Endodermal cell (in vitro differentiated cells): ENCODE data around the gene PGS1. TPM values are rescaled to one million over a fixed set of nuclear protein-coding genes. Genes with fewer than 3 reads are reported as not detected.
A peak's percentile ranks its signal among the peaks of the same experiment; 100 is the strongest.

Source experiments
- DNase-seq: peaks from one replicate; pipeline ENCODE4 v3.0.0-alpha.2; 2017
- H3K27ac ChIP-seq: 2 replicates; pipeline ENCODE4 v1.5.1; 2013; ENCODE audit warnings: mild to moderate bottlenecking, low read depth, low read length, moderate library complexity
- H3K27me3 ChIP-seq: 2 replicates; pipeline ENCODE4 v1.6.1; 2013; ENCODE audit warnings: mild to moderate bottlenecking, low read length, moderate library complexity; ENCODE audit not compliant: insufficient read depth, control insufficient read depth, poor library complexity, severe bottlenecking
- H3K36me3 ChIP-seq: 2 replicates; pipeline ENCODE4 v1.7.0; 2013; ENCODE audit warnings: mild to moderate bottlenecking, low read length, moderate library complexity; ENCODE audit not compliant: control insufficient read depth, insufficient read depth
- H3K4me1 ChIP-seq: one replicate; pipeline ENCODE4 v1.7.0; 2013; ENCODE audit warnings: low read length; ENCODE audit not compliant: control insufficient read depth, insufficient read depth
- H3K4me3 ChIP-seq: 2 replicates; pipeline ENCODE4 v1.5.1; 2013; ENCODE audit warnings: mild to moderate bottlenecking, low read length, moderate library complexity
- H3K9ac ChIP-seq: 2 replicates; pipeline ENCODE4 v1.6.1; 2013; ENCODE audit warnings: mild to moderate bottlenecking, low read length, moderate library complexity; ENCODE audit not compliant: poor library complexity, severe bottlenecking; ENCODE audit errors: extremely low read depth
- H3K9me3 ChIP-seq: 2 replicates; pipeline ENCODE4 v1.6.1; 2013; ENCODE audit warnings: mild to moderate bottlenecking, low read length, moderate library complexity; ENCODE audit not compliant: control insufficient read depth
- H3K27ac Mint-ChIP-seq: 2 replicates; pipeline ENCODE4 v1.8.0; 2020; ENCODE audit warnings: mixed read lengths
- H3K27me3 Mint-ChIP-seq: 2 replicates; pipeline ENCODE4 v1.8.0; 2021; ENCODE audit warnings: mild to moderate bottlenecking, mixed read lengths; ENCODE audit not compliant: insufficient read depth
- H3K36me3 Mint-ChIP-seq: 2 replicates; pipeline ENCODE4 v1.8.0; 2020; ENCODE audit warnings: low read depth, mixed read lengths
- H3K4me1 Mint-ChIP-seq: 2 replicates; pipeline ENCODE4 v1.8.0; 2020; ENCODE audit warnings: mixed read lengths
- H3K4me3 Mint-ChIP-seq: 2 replicates; pipeline ENCODE4 v1.8.0; 2020; ENCODE audit warnings: mild to moderate bottlenecking, moderate library complexity, mixed read lengths
- H3K9me3 Mint-ChIP-seq: 2 replicates; pipeline ENCODE4 v1.8.0; 2020; ENCODE audit warnings: mild to moderate bottlenecking, mixed read lengths
- WGBS, 2 experiments: methylation state at CpG; one replicate each; pipeline versions ENCODE4 v1.1.5 to v1.1.7; 2013; ENCODE audit warnings: missing lambda C conversion rate in 2 of 2, mixed read lengths in 1 of 2; ENCODE audit not compliant: insufficient coverage in 1 of 2, insufficient read length in 1 of 2; 5-methylcytosine and 5-hydroxymethylcytosine counted together
- total RNA-seq, 2 donors: library from RNA; stranded (reverse); fragmentation: NEBNext Ultra II Directional in 1 of 2; extraction: Animal tissue kit (Norgen Biotek cat#: 25700) in 1 of 2; gene quantifications; 2 replicates in 1 of 2; 3 replicates in 1 of 2; pipeline ENCODE4 v1.2.1, GENCODE V29; 2021
- TF ChIP-seq, protein P1 (sequence below): fragments of 200-600 bp; sonication (generic); conservative IDR thresholded peaks from 2 replicates; pipeline ENCODE4 v1.5.0; 2021; ENCODE audit warnings: antibody characterized with exemption, mild to moderate bottlenecking

PGS1 gene
- total RNA-seq, 2 donors from 2014 or later, result 57.1 to 58.2 TPM

DNA sequence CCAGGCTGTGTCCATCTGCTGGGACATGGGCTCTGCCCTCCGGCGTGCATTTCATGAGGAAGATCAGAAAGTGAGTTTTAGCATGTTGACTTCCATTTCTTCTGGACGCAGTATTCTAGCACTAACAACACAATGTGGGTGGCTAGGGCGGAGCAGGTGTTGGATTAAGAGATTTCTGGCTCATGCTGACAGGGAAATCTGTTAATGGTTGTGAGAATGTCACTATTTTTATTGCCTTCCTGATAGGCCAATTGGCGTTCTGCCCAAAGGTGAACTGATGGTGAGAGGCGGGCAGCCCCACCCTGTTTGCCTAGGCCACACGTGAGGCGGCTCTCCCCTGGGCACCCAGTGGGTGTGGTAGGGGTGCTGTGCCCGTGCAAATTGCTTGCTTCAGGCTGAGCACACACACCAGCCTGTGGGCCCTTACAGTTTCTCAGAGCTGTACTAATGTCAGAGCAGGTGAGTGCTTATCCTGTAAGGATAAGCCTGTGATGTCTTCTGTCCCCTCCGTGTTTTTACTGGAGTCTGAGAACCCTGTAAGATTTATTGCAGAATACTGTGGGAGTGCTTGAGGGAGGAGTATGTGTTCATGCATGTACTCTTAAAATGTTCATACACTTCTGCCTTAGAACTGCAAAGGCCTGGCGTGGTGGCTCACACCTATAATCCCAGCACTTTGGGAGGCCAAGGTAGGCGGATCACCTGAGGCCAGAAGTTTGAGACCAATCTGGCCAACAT, 30.9 kb downstream of the PGS1 start:
- DNase-seq, result no peak
- Histone ChIP-seq H3K9ac (no peak overlapping the region), H3K36me3 (peaks cover 64% of the 10 kb centered on the region), H3K4me3 (no peak overlapping the region), H3K9me3 (no peaks in the 10 kb centered on the region), H3K4me1 (peaks cover 6% of the 10 kb centered on the region), H3K27ac (no peak overlapping the region), H3K27me3 (no peaks in the 10 kb centered on the region)
- 91 to 94% methylated on average over 7 to 12 of the region's 12 CpGs for WGBS, 2 experiments
- no peaks in the 10 kb centered on the region for H3K27me3 Mint-ChIP-seq
- H3K4me3 Mint-ChIP-seq, result no peak overlapping the region
- H3K27ac Mint-ChIP-seq, result no peak overlapping the region
- H3K4me1 Mint-ChIP-seq, result peaks cover 19% of the 10 kb centered on the region
- H3K36me3 Mint-ChIP-seq, result peaks cover 42% of the 10 kb centered on the region
- H3K9me3 Mint-ChIP-seq, result no peaks in the 10 kb centered on the region
- TF ChIP-seq, protein P1, sequence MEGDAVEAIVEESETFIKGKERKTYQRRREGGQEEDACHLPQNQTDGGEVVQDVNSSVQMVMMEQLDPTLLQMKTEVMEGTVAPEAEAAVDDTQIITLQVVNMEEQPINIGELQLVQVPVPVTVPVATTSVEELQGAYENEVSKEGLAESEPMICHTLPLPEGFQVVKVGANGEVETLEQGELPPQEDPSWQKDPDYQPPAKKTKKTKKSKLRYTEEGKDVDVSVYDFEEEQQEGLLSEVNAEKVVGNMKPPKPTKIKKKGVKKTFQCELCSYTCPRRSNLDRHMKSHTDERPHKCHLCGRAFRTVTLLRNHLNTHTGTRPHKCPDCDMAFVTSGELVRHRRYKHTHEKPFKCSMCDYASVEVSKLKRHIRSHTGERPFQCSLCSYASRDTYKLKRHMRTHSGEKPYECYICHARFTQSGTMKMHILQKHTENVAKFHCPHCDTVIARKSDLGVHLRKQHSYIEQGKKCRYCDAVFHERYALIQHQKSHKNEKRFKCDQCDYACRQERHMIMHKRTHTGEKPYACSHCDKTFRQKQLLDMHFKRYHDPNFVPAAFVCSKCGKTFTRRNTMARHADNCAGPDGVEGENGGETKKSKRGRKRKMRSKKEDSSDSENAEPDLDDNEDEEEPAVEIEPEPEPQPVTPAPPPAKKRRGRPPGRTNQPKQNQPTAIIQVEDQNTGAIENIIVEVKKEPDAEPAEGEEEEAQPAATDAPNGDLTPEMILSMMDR, result no peak

DNA sequence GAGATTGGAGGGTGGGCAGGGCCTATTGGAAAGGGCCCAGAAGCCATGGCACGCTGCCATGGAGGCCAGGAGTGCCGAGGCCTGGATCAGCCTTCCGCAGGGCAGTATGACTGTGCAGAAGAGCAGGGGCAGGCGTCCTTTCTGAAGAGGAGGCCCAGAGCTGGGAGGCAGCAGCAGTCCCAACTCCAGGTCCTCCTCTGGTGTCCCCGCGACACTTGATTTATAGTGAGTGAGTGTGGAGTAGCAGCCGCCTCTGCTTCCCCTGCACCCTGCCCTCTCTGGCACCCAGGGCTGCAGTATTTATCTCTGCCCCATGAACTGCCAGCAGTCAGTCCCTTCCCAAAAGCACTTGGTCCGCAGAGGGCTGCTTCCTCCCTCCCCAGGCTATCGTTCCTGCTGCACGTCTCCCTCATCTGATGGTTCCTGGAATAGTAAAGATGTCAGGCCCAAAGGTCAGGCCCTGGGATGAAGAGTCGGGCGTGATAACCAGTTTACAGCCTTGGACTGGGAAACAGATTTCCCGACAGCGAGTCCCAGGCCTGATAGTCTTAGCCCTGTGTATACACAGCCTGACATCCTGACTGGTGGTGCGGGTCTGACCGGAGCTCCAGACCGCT, 32.9 kb downstream of the PGS1 start:
- no peak for DNase-seq
- Histone ChIP-seq H3K4me3 (no peak overlapping the region), H3K27ac (no peak overlapping the region), H3K9me3 (no peaks in the 10 kb centered on the region), H3K9ac (no peak overlapping the region), H3K4me1 (peaks cover 6% of the 10 kb centered on the region), H3K27me3 (no peaks in the 10 kb centered on the region), H3K36me3 (peaks cover 59% of the 10 kb centered on the region)
- Mint-ChIP-seq H3K27me3 (no peaks in the 10 kb centered on the region), H3K4me1 (peaks cover 19% of the 10 kb centered on the region), H3K9me3 (no peaks in the 10 kb centered on the region), H3K4me3 (no peak overlapping the region), H3K36me3 (peaks cover 34% of the 10 kb centered on the region), H3K27ac (peak overlapping the region; percentile 74)
- TF ChIP-seq, protein P1, result no peak
- 89 to 94% methylated on average over 6 to 17 of the region's 17 CpGs for WGBS, 2 experiments

DNA sequence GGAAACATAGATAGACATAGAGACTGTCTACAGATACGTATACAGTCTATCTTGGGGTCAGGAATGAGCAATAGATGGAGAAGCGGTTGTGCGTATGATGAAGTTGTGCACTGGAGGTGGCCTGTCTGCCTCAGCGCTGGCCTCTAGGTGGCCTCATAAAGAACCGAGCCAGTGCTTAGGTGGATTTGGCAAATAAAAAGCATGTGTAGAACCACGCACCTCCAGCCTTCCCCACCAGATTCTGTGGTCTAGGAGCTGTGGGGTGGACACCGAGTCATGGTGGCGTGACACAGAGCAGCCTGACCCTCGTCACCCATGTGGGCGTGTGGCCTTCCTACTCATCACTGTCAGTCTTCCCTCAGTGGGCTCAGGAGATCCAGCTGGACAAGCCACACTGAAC, 34.0 kb downstream of the PGS1 start:
- no peak overlapping the region for H3K4me3 Mint-ChIP-seq
- no peak overlapping the region for H3K27ac Mint-ChIP-seq
- DNase-seq, result no peak
- H3K27me3 Mint-ChIP-seq, result no peaks in the 10 kb centered on the region
- H3K4me1 ChIP-seq, result peaks cover 4% of the 10 kb centered on the region
- no peak overlapping the region for H3K9ac ChIP-seq
- H3K9me3 Mint-ChIP-seq, result no peaks in the 10 kb centered on the region
- peaks cover 54% of the 10 kb centered on the region for H3K36me3 ChIP-seq
- no peak overlapping the region for H3K4me3 ChIP-seq
- H3K9me3 ChIP-seq, result no peaks in the 10 kb centered on the region
- H3K27me3 ChIP-seq, result no peaks in the 10 kb centered on the region
- H3K4me1 Mint-ChIP-seq, result peaks cover 19% of the 10 kb centered on the region
- 91 to 97% methylated on average over 9 to 10 of the region's 10 CpGs for WGBS, 2 experiments
- peaks cover 36% of the 10 kb centered on the region for H3K36me3 Mint-ChIP-seq
- no peak overlapping the region for H3K27ac ChIP-seq
- TF ChIP-seq, protein P1, result peak; percentile 77
